HG03097 (cell line): ENCODE results near the gene PLA1A.
"Not testable (repeated sequence)": the region's sequence is repeated elsewhere in the genome, so short reads cannot be mapped to it uniquely, and the experiment has no call there.

ENCODE experiments used
- ATAC-seq: cut with Tn5 transposase; IDR thresholded peaks from one replicate; pipeline ENCODE4 v1.9.1; 2021; ENCODE audit not compliant: unreplicated experiment, low FRiP score

Gene PLA1A

DNA sequence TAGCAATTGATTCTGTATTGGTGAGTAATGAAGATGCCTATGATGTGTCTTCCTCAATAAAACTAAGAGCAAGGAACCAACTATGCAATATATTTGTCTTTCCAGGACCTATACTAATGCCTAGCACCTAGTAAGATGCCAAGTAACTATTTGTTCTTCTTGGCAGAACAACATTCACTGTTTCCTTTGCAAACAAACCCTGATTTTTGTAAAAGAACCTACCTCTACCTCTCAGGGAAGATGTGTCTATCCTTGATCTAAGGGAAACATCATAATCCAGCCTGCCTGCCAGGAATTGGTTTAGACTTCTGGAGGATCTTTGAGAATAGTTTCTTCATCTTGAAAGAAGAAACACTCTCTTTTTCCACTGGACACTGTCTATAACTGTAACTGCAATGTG lies 22.2 kb upstream of the PLA1A start:
- no peak for ATAC-seq

DNA sequence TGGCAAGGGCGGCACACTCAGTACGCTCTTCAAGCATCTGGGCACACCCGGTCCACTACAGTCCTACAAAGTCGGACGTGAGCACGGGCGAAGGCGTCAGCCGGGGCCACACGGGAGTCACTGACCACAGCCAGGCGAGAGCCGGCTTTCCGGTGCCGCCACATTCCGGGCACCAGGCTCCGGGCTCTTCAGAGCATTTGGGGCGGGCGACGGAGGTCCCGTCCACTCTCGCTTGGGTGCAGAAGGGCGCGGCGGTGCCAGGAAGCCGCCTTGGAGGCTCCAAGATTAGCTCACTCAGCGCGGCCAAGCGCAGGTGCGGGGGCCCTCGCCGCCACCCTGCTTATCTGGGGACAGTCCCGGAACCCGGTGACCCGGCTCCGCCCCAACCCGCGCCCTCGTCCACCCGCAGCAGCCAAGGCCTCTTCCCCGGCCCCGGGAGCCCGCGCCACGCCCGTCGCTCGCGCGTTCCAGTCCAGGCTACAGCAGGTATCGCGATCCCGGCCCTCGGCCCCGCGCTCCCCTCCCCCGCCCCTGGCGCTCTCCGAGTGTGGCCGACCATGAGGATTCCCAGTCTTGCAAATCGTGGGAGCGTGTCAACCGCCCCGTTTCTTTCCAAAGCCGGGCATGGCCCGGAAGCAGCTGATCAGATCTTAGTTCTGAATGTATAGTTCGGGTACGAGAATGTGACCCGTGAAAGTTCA lies 18.2 kb upstream of the PLA1A start, which contains the start of gene ADPRH:
Gene ADPRH, plus strand, starts transcription at position 127 of the 701 bp plus-strand sequence. CDS start 2,678 bp downstream, outside the sequence.
- peak; percentile 52 for ATAC-seq

DNA sequence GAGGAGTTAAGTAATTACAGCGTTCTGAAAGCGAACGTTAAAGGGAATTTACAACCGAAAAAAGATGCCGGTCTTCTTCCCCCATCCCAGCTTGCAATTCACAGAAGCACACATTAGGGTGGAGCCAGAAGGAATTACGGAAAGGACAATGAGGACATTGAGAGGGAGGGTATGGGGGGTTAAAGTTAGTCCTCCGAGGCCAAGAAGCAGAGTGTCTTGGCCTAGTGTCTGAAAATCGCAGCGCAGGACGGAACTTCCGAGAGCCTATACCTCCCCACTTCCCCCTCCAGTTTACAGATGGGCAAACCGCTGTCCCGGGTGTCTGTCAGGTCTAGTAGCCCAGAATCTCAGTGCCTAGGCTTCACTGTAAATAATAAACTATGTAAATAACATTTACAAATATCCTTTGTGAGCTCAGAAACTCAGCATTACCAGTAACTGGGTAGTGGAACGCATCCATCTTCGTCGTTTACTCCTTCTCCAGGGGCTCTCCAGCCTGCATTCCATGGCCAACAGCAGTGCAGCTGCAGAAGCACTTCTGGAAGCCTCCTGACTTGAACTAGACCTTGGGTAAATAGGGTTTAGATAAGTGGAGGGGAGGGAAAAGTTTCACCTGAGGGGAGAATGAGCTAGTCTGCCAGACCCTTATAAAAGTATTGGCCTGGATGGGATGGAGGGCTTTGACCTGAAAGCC lies 17.5 kb upstream of the PLA1A start:
- peak; percentile 55 for ATAC-seq

DNA sequence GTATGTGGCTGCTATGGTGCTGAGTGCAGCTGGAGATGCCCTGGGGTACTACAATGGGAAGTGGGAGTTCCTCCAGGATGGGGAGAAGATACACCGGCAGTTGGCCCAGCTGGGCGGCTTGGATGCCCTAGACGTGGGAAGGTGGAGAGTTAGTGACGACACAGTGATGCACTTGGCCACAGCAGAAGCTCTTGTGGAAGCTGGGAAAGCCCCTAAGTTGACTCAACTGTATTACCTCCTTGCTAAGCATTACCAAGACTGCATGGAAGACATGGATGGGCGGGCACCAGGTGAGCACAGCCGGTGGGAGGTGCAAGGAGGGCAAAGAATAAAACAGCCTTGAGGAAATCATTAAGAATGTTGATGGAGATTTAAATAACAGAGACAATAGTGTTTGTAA lies 15.5 kb upstream of the PLA1A start:
- ATAC-seq: no peak

DNA sequence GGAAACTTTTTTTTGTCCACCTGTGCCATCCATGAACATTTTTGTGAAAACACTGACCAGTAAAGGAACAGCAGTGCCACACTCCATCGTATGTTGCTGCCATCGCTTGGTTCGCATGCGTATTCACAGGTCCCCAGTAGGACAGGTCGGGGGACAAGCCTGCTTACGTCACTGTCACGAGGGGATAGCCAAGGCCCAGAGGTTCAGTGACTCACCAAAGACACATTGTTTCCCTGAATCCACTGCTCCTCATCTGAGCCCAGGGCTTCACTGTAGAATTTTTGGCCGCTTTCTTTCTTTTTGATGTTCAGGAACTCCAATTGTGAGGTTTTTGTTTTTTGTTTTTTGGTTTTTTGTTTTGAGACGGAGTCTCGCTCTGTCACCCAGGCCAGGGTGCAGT lies 12.5 kb upstream of the PLA1A start:
- ATAC-seq: no peak

DNA sequence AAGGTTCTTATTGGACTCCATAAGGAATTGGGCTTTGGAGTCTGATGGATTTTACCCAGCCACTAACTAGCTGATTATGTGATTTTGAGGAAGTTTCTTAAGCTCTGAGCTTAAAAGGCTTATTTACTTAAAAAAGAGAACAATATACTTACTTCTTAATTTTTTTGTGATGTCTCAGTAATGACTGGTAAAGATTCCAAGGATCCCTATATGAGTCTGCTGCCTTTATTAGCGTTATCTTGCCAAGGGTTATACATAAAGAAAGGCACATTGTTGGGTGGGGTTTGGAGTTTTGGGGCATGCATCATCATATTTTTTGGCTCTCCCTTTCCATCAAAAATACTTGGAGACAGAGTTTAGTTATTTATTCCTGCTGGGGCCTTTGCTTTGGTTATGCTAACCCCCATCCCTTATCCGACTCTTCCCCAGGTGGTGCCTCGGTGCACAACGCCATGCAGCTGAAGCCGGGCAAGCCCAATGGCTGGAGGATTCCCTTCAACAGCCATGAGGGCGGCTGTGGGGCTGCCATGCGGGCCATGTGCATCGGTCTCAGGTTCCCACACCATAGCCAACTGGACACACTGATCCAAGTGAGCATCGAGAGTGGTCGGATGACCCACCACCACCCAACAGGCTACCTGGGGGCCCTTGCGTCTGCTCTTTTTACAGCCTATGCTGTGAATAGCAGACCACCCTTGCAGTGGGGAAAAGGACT lies 11.7 kb upstream of the PLA1A start:
- ATAC-seq: no peak

DNA sequence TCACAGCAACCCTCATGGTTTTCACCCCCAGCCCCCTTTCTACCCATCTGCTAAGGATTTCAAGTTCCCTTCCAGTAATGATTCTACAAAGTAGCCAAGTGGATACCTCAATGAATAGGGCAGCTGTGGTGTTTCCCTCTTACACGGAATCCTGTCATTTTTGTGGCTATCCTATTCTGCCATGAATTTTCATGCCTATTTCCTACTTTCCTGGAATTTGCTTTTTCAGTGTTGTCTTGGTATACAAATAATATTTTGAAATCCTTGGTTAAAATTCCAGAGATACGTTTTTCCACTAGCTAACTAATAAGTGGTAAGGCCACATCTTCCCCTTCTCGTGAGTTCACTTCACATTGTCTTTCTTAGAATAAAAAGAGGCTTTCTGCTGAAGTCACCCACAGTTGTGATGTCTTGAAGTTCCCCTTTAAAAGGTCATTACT lies 10.9 kb upstream of the PLA1A start:
- ATAC-seq: no peak

DNA sequence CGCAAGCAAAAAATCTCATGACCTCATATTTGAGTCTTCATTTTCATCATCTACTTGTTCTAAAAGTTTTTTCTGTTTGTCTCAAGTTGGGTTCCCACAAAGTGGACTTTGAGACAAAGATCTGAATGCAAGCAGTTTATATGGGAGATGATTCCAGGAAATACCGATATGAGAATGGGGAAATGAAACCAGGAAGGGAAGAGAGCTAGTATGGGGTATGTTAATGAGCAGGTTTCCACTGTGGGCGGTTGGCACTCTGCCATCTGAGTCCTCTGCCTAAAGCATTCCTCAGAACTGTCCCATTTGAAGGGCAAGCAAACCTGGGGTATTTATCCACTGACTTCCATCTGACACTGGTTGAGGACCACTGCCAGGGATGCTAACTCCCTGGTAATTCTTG lies 9.6 kb upstream of the PLA1A start:
- ATAC-seq: no peak

DNA sequence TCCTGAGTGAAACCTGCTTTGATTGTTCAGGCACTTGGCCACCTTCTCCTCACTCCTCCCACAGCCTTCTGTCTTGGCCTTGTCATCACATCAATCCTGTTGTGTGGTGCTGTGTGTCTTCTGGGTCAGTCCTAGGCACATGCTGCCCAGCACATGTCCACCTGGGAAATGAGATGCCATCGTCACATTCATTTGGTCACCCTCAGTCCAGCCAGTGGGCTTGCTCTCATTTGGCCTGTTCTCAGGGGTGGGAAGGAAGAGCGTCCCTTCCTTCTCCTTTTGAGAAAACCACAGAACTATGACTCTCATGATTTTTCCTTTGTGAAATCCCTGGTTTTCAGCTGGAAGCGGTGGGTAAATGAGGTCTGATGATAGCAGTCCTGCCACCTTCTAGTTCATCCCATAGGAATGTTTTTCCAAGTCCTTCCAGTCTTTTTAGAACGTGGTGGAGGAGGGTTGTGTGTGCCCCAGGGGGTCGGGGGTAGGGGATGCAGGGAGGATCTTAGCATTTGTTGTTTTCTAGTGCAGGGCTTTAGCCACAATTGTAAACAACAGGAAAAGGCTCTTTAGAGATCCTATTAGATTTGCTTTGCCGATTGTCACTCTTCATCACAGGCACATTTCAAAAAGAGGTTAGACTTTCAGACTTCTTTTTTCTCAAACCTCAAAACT lies 8.4 kb upstream of the PLA1A start:
- no peak for ATAC-seq

DNA sequence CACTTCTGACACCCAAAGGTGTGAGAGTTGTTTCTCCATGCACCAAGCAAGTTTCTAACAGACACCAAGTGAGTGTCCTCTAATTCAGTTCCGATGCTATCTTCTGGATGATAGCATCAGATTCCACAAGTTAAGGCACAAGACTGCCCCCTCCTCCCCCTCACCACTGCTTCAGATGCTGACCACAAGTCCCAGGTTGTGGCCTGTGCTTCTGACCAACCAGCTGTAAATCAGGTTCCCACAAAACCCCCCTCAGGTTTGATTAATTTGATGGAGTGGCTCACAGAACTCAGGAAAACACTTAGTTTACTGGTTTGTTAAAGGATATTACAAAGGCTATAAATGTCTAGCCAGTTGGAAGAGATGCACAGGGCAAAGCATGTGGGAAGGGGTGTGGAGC lies 7.0 kb upstream of the PLA1A start:
- no peak for ATAC-seq

DNA sequence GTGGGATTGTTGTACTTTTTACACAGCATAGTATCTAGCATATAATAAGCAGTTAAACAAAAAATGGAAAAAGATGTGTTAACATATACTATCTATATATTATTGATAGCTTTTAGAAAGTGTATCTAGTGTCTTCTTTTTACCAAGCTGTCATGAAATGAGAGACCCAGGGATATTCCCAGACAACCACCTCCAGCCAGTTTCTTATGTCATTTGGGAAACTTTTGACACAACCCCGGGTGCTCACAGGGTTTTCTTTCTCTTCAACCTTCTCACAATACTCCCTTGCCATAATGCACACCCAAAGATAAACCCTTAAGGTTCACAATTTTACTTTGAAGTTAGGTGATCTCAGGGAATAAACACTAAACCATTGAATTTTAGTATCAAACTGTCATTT lies 4.8 kb upstream of the PLA1A start:
- ATAC-seq: no peak

DNA sequence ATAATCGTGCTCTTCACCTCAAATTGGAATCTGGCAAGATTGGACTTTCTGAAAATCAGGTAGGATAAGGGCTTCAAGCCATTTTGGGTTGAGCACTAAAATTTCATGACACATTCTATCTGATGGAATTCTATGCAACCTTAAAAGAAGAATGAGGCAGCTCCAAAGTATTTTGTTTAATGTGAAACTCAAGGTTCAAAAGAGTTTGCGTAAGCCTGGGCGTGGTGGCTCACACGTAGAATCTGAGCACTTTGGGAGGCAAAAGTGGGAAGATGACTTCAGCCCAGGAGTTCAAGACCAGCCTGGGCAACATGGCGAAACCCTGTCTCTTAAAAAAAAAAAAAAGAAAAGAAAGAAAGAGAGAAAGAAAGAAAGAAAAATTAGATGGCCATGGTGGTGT lies 3.6 kb upstream of the PLA1A start:
- ATAC-seq: no peak

DNA sequence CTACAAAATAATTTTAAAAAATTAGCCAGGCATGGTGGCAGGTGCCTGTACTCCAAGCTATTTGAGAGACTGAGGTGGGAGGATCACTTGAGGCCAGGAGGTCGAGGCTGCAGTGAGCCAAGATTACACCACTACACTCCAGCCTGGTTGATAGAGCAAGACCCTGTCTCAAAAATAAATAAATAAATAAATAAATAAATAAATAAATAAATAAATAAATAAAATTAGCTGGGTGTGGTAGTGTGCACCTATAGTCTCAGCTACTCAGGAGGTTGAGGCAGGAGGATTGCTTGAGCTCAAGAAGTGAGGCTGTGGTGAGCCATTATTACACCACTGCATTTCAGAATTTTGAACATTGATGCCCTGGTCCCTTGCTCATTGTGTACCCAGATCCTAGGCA lies 2.8 kb upstream of the PLA1A start:
- ATAC-seq: not testable (repeated sequence)

DNA sequence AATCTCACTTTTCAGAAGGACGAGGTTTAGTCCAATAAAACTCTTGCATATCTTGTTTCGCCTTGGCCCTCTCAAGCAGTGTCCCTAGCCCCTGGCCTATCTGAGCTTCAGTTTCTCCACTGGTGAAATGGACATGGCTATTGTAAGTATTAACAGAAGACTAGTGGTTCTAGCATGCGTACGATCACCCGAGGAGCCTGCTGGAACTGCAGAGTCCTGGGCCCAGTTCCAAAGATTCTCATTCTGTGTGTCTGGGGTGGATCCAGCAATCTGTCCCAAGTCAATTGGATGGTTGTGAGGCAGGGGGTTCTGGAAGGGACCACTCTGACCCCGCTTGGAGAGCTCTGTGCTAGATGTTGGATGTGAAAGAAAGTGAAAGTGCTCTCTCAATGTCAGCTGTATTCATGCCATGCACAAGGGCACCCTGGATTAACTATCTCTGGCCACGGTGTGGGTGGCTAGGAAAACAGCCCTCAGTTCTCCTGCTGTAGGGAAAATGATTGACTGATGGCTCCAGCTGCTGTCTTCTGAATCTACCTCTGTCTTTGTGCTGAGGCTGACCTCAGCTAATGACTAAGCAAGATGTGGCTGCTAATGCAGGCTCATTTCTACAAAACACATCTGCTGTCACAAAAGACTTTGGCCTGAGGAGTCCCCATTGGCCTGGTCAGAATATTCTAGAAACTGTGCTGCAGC lies 1.9 kb upstream of the PLA1A start:
- no peak for ATAC-seq

DNA sequence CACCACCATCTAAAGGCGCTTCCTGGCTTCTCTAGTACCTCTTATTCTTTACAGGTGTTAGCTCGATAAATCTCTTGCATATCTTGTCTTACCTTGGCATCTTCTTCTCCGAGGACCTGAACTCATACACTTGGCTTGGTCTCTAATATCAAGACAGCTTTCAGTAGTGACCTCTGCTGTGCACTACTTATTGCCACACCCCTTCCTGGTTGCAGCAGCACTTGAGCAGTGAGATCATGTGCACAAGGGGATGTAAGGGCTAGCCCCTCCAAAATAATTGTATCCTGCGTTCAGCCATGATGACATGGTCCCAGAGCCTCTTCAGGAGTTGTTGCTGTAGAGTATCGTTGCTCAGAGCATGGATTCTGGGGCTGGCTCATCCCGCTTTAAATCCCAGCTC lies 1.3 kb upstream of the PLA1A start:
- ATAC-seq: no peak

DNA sequence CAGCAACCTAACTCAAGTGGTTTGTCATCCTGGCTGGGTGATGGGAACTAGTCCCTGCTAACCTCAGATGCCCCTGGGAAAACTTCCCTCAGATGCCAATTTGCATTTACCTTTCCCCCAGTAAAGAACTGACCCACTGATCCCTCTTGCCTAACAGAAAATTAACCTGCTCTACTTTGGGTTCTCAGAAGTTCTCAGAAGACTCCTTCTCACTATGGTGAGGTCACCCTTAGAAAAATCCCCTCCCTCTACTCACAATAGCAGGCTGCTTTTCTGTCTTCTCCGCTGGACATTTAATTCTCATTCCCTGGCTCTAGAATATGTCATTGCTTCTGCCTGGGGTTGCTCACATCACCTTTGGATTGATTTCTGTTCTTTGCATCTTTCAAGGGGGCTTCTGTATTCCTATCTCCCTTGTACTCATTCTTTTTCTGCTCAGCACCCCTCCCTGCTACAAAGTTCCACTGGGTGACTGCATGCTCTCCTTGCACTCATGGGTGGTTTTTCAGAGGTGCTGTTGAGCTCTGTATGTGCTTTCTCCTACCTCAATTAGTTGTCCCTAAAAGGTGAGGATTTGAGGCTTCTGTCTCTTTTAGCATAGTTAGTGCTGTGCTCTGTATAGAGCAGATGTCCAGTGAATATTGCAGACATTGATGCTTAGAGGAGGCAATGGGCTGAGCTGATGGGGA lies 869 bp downstream of the PLA1A start:
- peak; percentile 42 for ATAC-seq

DNA sequence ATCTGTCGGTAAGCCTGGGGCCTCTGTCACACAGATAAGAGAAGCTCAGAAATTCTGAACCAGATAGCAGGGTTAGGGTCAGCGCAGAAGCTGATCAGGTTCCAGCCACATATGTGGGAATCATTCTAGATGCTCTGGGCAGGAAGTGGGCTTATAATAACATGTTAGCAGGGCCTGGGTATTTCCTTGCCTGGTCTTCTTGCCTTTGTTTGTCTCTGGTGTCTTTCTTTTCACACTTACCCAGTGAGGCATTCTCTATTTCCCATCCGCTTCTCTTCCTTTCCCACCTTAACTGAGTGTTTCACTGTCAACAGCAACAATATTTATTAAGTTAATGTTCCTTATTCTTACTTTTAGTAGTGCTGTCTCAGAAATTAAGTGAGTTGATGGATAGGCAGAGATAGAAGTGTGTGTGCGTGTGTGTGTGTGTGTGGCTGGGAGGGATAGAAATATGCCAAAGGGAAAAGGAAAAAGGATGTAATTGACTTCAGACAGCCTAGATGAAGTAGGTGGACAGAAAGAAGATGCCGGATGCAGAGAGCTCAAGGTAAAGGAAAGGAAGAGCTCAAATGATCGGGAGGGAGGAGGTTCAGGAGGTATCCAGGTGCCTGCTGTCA lies 2.0 kb downstream of the PLA1A start:
- no peak for ATAC-seq

DNA sequence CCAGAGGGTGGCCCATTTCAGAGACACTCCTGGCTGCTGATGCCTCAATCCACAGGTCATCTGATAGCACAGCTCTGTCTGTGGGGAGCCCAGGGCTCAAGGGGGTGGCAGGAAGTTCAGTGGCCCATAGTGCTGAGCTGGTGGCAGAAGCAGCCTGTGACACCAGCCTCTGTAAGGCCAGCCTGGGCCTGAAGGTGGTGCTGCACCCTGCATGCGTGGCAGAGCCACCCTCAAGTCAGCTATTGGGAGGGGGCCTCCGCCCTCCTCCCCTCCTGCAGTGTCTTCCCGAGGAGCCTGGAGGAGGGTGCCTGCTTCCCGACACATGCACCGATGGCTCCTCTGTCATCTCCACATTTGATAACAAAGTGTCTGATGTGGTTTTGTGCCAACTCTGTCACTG lies 3.0 kb downstream of the PLA1A start:
- ATAC-seq: peak; percentile 50

DNA sequence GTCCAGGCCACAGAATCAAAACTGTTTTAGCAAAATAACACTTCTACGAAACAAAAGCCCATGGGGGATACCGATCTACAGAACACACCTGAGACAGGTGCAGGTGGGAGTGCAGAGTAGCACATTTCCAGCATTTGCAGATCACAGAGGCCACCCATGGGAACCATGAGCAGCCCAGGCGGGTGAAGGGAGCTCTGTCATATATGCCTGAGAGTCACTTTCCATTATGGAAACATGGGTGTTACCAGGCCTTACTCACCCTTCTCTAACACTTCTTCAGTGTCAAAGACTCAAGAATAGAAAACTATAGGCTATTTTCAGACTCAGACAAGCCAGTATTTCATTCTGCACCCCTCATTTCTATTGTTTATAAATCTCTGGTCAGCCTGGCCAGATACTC lies 3.5 kb downstream of the PLA1A start:
- ATAC-seq: no peak

DNA sequence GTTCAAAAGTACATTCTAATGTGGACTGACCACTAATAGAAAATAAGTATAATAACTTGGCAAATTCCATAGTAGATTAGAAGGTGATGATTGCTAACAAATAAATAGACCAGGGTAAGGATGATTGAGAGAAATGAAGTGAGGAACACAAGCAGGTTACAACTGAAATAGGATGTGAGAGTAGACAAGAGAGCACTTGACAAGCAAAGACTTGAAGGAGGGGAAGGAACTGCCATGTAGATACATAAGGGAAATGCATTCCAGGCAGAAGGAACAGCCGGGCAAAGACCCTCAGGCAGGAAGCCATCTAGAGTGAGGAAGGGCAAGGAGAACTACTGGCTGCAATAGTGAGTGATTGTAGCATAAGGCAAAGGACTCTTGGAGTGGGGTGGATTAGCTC lies 5.0 kb downstream of the PLA1A start:
- no peak for ATAC-seq
